SH-SY5Y (cell line): ENCODE measurements around the gene S100PBP.

ENCODE experiments used
- GATA2 ChIP-seq: IDR thresholded peaks from 2 replicates; pipeline ENCODE4 v1.6.1; 2011; ENCODE audit warnings: mild to moderate bottlenecking, low read depth, low read length
- GATA3 ChIP-seq: IDR thresholded peaks from 2 replicates; pipeline ENCODE4 v1.6.1; 2011; ENCODE audit warnings: low read depth, mild to moderate bottlenecking, low read length, moderate library complexity

- TF ChIP-seq GATA2, result no peak
- no peak for TF ChIP-seq GATA3
These were observed 67.3 kb downstream of the S100PBP start for GRCh38 chr1:32884726-32885125.
